T-helper 2 cell treated with Interferon-gamma antibody and Interleukin-4, amounts not matched to agents 5 μg/mL and 100 μg/mL, for 36 hours (primary cell): ENCODE data around the gene VHLL.

ENCODE experiments used
- DNase-seq: peaks from one replicate; pipeline ENCODE4 v3.0.0; 2021; ENCODE audit warnings: low spot score
- H3K27ac Mint-ChIP-seq: one replicate; pipeline ENCODE4 v1.8.0; 2021; ENCODE audit warnings: mild to moderate bottlenecking, mixed read lengths
- H3K27me3 Mint-ChIP-seq: one replicate; pipeline ENCODE4 v1.8.0; 2021; ENCODE audit warnings: low read depth, mixed read lengths
- H3K36me3 Mint-ChIP-seq: one replicate; pipeline ENCODE4 v1.8.0; 2021; ENCODE audit warnings: low read depth, mixed read lengths
- H3K4me1 Mint-ChIP-seq: one replicate; pipeline ENCODE4 v1.8.0; 2021; ENCODE audit warnings: low read depth, mixed read lengths
- H3K4me3 Mint-ChIP-seq: one replicate; pipeline ENCODE4 v1.8.0; 2022; ENCODE audit warnings: mild to moderate bottlenecking, moderate library complexity, mixed read lengths
- H3K9me3 Mint-ChIP-seq: one replicate; pipeline ENCODE4 v1.8.0; 2021; ENCODE audit warnings: mixed read lengths

The VHLL gene

DNA sequence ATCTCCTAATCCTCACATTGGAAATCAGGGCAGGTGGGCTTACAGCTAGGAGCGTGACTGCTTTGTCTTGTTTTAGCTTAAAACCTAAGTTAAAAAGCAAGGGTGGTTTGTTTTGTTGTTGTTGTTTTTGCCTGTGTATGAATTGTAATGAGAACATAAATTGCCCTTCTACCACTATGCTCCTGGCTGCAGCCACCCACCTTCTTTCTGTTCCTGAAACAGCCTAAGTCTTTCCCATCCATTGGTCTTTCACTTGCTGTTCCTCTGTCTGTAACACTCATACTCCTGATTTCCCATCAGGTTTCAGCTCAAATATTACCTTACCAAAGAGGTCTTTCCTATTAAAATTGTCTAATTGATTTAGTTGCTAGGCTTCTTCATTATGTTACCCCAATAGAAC, 15.6 kb downstream of the VHLL start:
- H3K9me3 Mint-ChIP-seq, result no peaks in the 10 kb centered on the region
- no peaks in the 10 kb centered on the region for H3K27me3 Mint-ChIP-seq
- peaks cover 29% of the 10 kb centered on the region for H3K4me1 Mint-ChIP-seq
- peak overlapping the region; percentile 91 for H3K4me3 Mint-ChIP-seq
- peaks cover 9% of the 10 kb centered on the region for H3K36me3 Mint-ChIP-seq
- no peak for DNase-seq
- peak overlapping the region; percentile 92 for H3K27ac Mint-ChIP-seq

DNA sequence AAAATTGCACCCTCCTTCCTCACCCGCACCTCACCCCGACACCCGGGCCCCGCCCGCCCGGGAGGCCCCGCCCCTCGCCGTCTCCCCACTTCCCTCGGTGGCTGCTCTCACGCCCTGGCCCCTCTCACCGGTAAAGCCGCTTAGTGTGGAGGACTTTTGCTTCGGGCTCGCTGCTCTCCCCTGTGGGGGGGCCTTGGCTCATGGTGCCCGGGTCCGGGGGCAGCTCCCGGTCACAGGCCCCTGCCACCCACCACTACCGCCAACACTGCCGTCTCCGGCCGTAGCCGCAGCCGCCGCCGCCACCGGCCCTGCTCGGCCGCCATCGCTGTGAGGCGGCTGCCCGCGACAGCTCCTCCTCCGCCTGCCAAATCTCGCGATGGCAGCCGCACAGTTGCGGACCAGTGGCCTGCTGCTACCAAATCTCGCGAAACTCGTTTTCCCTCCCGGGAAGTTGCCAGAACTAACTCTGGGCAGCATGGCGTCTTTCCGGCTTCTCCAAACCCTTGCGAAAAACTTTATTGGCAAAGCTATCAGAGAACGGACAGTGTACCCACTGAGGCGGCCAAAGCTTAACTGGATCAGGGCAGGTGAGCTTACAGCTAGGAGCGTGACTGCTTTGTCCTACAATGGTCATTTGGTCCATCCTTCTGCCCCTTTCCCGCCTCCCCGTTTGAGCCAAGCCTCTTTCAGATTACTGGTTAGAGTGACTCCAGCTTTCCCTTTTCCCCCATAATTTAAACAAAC, 16.5 kb downstream of the VHLL start, which contains the start of gene SMG5:
TSS of gene SMG5 (minus strand) at position 347 of the 744 bp plus-strand sequence. CDS start at position 202, 145 bp downstream.
- H3K4me3 Mint-ChIP-seq, result peak within 1 kb of the TSS; percentile 91
- peaks cover 30% of the 10 kb centered on the region for H3K4me1 Mint-ChIP-seq
- DNase-seq, result peak; percentile 96

GRCh38 chr1:156281693-156282478, 17.2 kb downstream of the VHLL start:
- Mint-ChIP-seq H3K27ac (peak overlapping the region; percentile 92), H3K27me3 (no peaks in the 10 kb centered on the region), H3K4me1 (peaks cover 30% of the 10 kb centered on the region), H3K9me3 (no peaks in the 10 kb centered on the region), H3K36me3 (peaks cover 25% of the 10 kb centered on the region), H3K4me3 (peak overlapping the region; percentile 91)
- peak; percentile 33 for DNase-seq

More for the DNA sequence above, 16.5 kb downstream of the VHLL start, which contains the start of gene SMG5:
- H3K9me3 Mint-ChIP-seq, result no peaks in the 10 kb centered on the region
- H3K27ac Mint-ChIP-seq, result peak within 1 kb of the TSS; percentile 92
- H3K36me3 Mint-ChIP-seq, result peaks cover 18% of the 10 kb centered on the region
- no peaks in the 10 kb centered on the region for H3K27me3 Mint-ChIP-seq

DNA sequence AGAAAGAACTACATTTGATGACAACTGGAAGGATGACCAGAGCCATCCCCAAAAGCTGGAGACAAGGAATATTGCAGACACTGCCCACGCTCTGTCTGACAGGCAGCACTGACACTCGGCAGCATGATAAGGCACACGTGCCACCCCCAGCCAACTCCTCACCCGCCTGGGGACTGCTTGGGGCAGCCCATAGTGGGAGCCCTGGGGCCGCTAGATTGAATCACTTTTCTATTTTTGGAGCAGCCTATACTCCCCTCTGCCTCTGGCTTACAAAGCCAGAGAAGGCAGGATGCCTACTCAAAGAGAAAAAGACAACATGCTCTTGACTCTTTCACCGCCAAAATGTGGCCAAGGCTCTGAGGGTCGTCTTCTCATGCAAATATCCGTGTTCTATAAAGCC, 17.8 kb downstream of the VHLL start:
- Mint-ChIP-seq H3K4me1 (peaks cover 30% of the 10 kb centered on the region), H3K9me3 (no peaks in the 10 kb centered on the region), H3K27me3 (no peaks in the 10 kb centered on the region), H3K4me3 (peak overlapping the region; percentile 91), H3K27ac (peak overlapping the region; percentile 92), H3K36me3 (peaks cover 31% of the 10 kb centered on the region)
- DNase-seq, result peak; percentile 44

- H3K4me1 Mint-ChIP-seq, result peaks cover 30% of the 10 kb centered on the region
- no peaks in the 10 kb centered on the region for H3K9me3 Mint-ChIP-seq
- no peaks in the 10 kb centered on the region for H3K27me3 Mint-ChIP-seq
- H3K27ac Mint-ChIP-seq, result no peak overlapping the region
- H3K36me3 Mint-ChIP-seq, result peaks cover 39% of the 10 kb centered on the region
- no peak overlapping the region for H3K4me3 Mint-ChIP-seq
- no peak for DNase-seq
These were observed 19.3 kb downstream of the VHLL start for GRCh38 chr1:156279837-156280236.

DNA sequence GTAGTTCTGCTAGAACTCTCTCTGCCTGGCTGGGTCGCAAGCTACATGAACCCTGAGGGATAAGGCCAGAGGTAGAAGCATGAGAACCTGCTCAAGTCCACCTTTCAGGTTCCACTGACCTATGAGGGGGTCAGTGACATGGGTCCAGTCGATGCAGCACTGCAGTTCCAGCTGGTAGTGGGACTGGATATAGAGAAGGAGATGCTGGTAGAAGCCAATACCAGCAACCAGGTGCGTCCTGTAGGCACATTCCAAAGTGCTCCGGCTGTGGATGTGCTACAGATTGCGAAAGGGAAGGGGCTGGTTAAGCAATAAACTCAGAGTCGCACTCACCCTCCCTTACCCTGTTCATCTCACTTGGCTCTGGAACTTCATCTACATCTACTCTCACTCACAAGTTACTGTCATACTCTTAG, 22.1 kb downstream of the VHLL start:
- H3K9me3 Mint-ChIP-seq, result no peaks in the 10 kb centered on the region
- peaks cover 20% of the 10 kb centered on the region for H3K4me1 Mint-ChIP-seq
- peaks cover 57% of the 10 kb centered on the region for H3K36me3 Mint-ChIP-seq
- no peak overlapping the region for H3K4me3 Mint-ChIP-seq
- no peak for DNase-seq
- H3K27ac Mint-ChIP-seq, result no peak overlapping the region
- H3K27me3 Mint-ChIP-seq, result no peaks in the 10 kb centered on the region

DNA sequence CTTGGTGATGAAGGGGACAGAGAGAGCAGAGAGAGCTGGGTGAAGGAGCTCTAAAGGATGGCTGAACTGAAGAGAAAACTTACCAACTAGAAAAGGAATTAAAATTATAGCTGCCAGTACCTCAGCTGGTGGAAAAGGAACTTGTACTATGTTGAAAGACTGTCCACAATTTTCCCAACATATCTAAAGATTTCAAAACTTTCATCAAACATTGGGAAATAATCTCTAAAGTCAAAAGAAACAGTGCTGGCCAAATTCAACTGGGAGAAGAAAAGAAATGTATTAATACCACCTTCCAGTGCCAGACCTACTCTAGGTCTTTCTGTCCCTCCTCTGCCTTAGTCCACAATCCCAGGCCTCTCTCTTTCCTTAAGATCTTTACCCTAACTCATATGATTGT, 22.6 kb downstream of the VHLL start:
- no peak overlapping the region for H3K27ac Mint-ChIP-seq
- DNase-seq, result no peak
- H3K4me1 Mint-ChIP-seq, result peaks cover 17% of the 10 kb centered on the region
- H3K9me3 Mint-ChIP-seq, result no peaks in the 10 kb centered on the region
- H3K4me3 Mint-ChIP-seq, result no peak overlapping the region
- peaks cover 61% of the 10 kb centered on the region for H3K36me3 Mint-ChIP-seq
- H3K27me3 Mint-ChIP-seq, result no peaks in the 10 kb centered on the region

- Mint-ChIP-seq H3K27me3 (no peaks in the 10 kb centered on the region), H3K27ac (no peak overlapping the region)
These were observed 28.8 kb downstream of the VHLL start for GRCh38 chr1:156270314-156270713.

GRCh38 chr1:156268336-156268735, 30.8 kb downstream of the VHLL start:
- DNase-seq, result no peak
- Mint-ChIP-seq H3K36me3 (peaks cover 65% of the 10 kb centered on the region), H3K27me3 (no peaks in the 10 kb centered on the region), H3K27ac (no peak overlapping the region), H3K4me3 (no peak overlapping the region), H3K4me1 (peaks cover 2% of the 10 kb centered on the region), H3K9me3 (no peaks in the 10 kb centered on the region)

More at GRCh38 chr1:156270314-156270713, 28.8 kb downstream of the VHLL start:
- no peak for DNase-seq
- no peak overlapping the region for H3K4me3 Mint-ChIP-seq
- no peaks in the 10 kb centered on the region for H3K9me3 Mint-ChIP-seq
- peaks cover 70% of the 10 kb centered on the region for H3K36me3 Mint-ChIP-seq
- no peaks in the 10 kb centered on the region for H3K4me1 Mint-ChIP-seq

DNA sequence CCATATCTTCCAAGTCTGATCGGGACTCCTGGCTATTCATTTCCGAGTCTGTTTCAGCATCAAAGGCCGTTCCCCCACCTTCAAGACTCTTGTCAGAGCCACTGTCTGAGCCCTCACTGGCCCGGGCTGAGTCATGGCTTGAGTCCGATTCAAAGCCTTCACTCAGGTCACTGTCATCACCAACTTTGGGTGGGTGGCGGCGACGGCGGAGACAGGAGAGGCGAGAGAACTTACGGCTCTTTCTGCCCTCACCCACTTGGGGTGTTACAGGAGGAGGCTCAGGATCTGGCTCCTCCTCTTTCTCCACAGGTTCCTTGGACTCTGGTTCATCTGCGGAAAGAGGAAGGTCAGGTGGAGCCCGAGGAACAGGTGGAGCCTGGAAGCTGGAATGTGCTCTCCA, 33.1 kb downstream of the VHLL start:
- no peak for DNase-seq
- H3K4me1 Mint-ChIP-seq, result peaks cover 2% of the 10 kb centered on the region
- H3K27me3 Mint-ChIP-seq, result no peaks in the 10 kb centered on the region
- H3K36me3 Mint-ChIP-seq, result peaks cover 64% of the 10 kb centered on the region
- no peak overlapping the region for H3K4me3 Mint-ChIP-seq
- H3K9me3 Mint-ChIP-seq, result no peaks in the 10 kb centered on the region
- no peak overlapping the region for H3K27ac Mint-ChIP-seq

DNA sequence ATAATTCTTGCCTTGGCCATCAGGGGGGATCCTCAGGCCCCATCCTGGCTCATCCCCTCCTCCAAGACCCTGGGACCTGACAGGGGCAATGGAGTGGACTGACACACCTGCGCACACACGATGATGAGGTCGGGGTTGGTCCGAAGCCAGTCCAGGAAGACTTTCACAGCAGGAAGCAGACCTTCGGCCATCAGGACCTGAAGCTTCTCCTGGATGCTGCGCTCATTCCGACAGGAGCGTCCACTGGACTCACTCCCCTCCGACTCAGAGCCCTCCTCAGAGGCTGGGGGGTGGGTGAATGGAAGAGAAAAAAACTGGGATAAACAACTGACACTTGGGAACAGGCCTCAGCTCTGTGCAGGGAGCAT, 35.8 kb downstream of the VHLL start:
- H3K27ac Mint-ChIP-seq, result no peak overlapping the region
- no peak overlapping the region for H3K4me3 Mint-ChIP-seq
- no peak for DNase-seq
- H3K27me3 Mint-ChIP-seq, result no peaks in the 10 kb centered on the region
- no peaks in the 10 kb centered on the region for H3K9me3 Mint-ChIP-seq
- H3K4me1 Mint-ChIP-seq, result peaks cover 2% of the 10 kb centered on the region
- peaks cover 76% of the 10 kb centered on the region for H3K36me3 Mint-ChIP-seq

DNA sequence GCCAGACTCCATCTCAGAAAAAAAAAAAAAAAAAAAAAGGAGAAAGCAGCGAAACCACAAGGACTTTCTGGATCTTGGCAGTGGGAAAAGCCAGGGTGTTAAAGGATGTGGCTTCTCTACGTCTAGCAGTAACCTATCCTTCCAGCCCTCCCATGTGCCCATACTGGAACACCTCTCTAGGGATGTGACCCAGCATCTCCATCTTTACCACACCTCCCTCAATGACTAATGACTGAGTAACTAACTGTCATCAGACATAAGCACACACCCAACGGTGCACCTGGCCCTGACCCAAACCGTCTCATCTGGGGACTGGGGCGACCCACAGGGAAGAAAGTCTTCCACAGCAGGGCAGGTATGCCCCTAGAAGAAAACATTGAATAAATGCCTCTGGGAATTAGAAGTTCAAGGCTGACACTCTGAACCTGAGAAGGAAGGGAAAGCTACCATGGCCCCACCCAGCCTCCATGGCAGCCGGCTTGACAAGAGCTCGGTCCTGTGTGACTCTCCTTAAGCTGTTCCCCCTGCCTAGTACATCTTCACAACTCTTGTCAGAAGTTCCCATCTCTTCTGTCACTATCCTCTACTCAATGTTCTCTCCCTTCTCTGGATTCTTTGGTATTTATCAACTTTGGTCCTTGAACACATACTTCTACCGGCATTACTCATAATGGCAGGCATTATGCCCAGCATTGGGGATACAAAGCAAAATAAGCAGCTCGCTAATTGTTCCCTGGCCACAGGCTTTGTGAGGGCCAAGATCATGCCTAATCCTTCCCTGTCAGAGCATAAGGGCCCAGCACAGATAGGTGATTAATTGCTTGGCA, 36.4 kb downstream of the VHLL start:
- no peaks in the 10 kb centered on the region for H3K9me3 Mint-ChIP-seq
- peaks cover 75% of the 10 kb centered on the region for H3K36me3 Mint-ChIP-seq
- peaks cover 4% of the 10 kb centered on the region for H3K4me1 Mint-ChIP-seq
- H3K4me3 Mint-ChIP-seq, result no peak overlapping the region
- peak overlapping the region; percentile 60 for H3K27ac Mint-ChIP-seq
- no peaks in the 10 kb centered on the region for H3K27me3 Mint-ChIP-seq
- DNase-seq, result no peak

DNA sequence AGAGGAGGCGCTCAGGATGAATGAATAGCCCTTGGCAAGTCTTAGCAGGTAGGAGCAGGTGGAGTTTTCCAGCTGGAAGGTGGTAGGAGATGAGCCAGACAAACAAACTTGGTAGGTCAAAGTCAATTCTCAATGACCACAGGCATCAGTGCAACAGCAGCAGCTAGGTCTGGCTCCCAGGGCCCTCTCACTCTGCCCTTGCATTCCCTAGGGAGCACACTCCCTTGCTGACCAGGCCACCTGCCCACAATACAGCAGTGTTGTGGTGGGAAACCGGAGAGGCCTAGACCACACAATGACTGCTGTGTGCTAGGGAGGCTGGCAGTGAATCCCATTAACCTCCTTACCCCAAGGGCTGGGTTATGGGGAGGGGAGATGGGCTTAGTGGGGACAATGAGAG, 38.2 kb downstream of the VHLL start:
- no peak for DNase-seq
- H3K4me1 Mint-ChIP-seq, result peaks cover 11% of the 10 kb centered on the region
- H3K9me3 Mint-ChIP-seq, result no peaks in the 10 kb centered on the region
- no peaks in the 10 kb centered on the region for H3K27me3 Mint-ChIP-seq
- no peak overlapping the region for H3K4me3 Mint-ChIP-seq
- H3K27ac Mint-ChIP-seq, result no peak overlapping the region
- peaks cover 72% of the 10 kb centered on the region for H3K36me3 Mint-ChIP-seq

DNA sequence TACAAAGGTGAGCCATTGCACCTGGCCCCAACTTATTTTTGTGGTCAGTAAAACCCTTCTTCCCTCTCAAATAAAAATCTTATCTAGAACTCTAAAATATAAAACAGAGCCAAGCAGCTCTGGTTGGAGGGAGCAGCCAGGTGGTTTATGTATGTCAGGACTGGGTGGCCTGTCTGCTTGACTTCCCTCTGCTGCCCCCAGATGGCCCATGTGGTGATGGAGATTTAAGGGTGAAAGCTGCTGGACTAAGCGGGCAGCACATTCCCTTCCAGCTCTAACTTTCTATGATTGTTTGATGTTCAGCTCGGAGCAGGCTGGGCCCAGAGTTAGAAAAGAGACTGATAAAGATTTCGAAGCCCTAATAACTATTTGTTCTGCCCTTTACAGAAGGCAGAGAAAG, 39.3 kb downstream of the VHLL start:
- no peak for DNase-seq
- Mint-ChIP-seq H3K27ac (no peak overlapping the region), H3K9me3 (no peaks in the 10 kb centered on the region), H3K4me3 (no peak overlapping the region), H3K4me1 (peaks cover 11% of the 10 kb centered on the region), H3K36me3 (peaks cover 67% of the 10 kb centered on the region), H3K27me3 (no peaks in the 10 kb centered on the region)
